HepG2 (cell line): Measurements from ENCODE around the gene HTRA2. TPM values are rescaled to one million over a fixed set of nuclear protein-coding genes. Genes with fewer than 3 reads are reported as not detected.

Experiments
- ATAC-seq: fragments of 200-7000 bp; cut with Tn5 transposase; 3 replicates; pipeline ENCODE4 v1.9.1; 2020; ENCODE audit warnings: mild to moderate bottlenecking, moderate library complexity
- BruUV-seq: library from RNA; stranded (reverse); fragments of 400-500 nt; replicated peaks from 2 replicates; lab custom pipeline; 2021; lab: Mats Ljungman, UMichigan
- CTCF ChIA-PET: fragments of 300-600 bp; formaldehyde crosslinking; extraction: SDS; loops from one replicate; lab custom pipeline; 2021; ENCODE audit warnings: low total read pairs, inconsistent platforms, low intra/inter-chr PET ratio; lab: Yijun Ruan, JAX
- POLR2A ChIA-PET: fragments of 350-600 bp; sonication (Branson Sonifier 250); formaldehyde crosslinking; loops from one replicate; lab custom pipeline; 2020; ENCODE audit warnings: antibody characterized with exemption, inconsistent platforms; lab: Yijun Ruan, JAX
- DNase-seq: peaks from one replicate; pipeline ENCODE4 v3.0.0-alpha.2; 2015; ENCODE audit warnings: low spot score
- FAIRE-seq: peaks from 3 replicates; lab custom pipeline; 2011; peaks lifted over from hg19 to GRCh38; lab: Jason Lieb, UNC
- H2AFZ ChIP-seq: one replicate; pipeline ENCODE4 v1.6.1; 2011; ENCODE audit warnings: low read length, inconsistent platforms
- H3K27ac ChIP-seq: fragments of 300-600 bp; 3 replicates; pipeline ENCODE4 v1.8.0; 2011; ENCODE audit warnings: mixed run types, mild to moderate bottlenecking, mixed read lengths, low read length, inconsistent platforms; ENCODE audit not compliant: insufficient read depth; ENCODE audit errors: extremely low read length
- H3K27me3 ChIP-seq, 2 experiments: fragments of 200-600 bp in 1 of 2; 2 replicates in 1 of 2; 3 replicates in 1 of 2; pipeline versions ENCODE4 v1.6.0 to v1.8.0; 2011; ENCODE audit warnings: low read length in 2 of 2, mild to moderate bottlenecking in 2 of 2, moderate library complexity in 2 of 2, inconsistent platforms in 1 of 2; ENCODE audit not compliant: insufficient read depth in 2 of 2, control insufficient read depth in 1 of 2
- H3K36me3 ChIP-seq, 2 experiments: fragments of 200-600 bp in 1 of 2; replicated peaks in 1 of 2; 2 replicates in 1 of 2; 3 replicates in 1 of 2; pipeline versions ENCODE4 v1.5.1 to v1.8.0; 2011; ENCODE audit warnings: low read length in 2 of 2, inconsistent platforms in 1 of 2; ENCODE audit not compliant: insufficient read depth in 2 of 2, control insufficient read depth in 1 of 2
- H3K4me1 ChIP-seq: 2 replicates; pipeline ENCODE4 v1.5.1; 2012; ENCODE audit warnings: low read length, inconsistent platforms; ENCODE audit not compliant: insufficient read depth
- H3K4me2 ChIP-seq: 2 replicates; pipeline ENCODE4 v1.6.0; 2011; ENCODE audit warnings: low read depth, low read length, inconsistent platforms
- H3K4me3 ChIP-seq, 3 experiments: fragments of 200-600 bp in 1 of 3; sonication (generic), shearing (Covaris generic) in 1 of 3; replicated peaks in 1 of 3; 2 replicates each; pipeline ENCODE4 v1.5.1; 2011 to 2016; ENCODE audit warnings: low read length in 3 of 3, inconsistent platforms in 2 of 3, low read depth in 2 of 3, mild to moderate bottlenecking in 2 of 3, control low read depth in 1 of 3, mixed read lengths in 1 of 3; ENCODE audit not compliant: insufficient read depth in 1 of 3
- H3K79me2 ChIP-seq: one replicate; pipeline ENCODE4 v1.6.1; 2011; ENCODE audit warnings: low read length, inconsistent platforms; ENCODE audit not compliant: insufficient read depth
- H3K9ac ChIP-seq: 2 replicates; pipeline ENCODE4 v1.6.0; 2011; ENCODE audit warnings: mild to moderate bottlenecking, low read depth, low read length, inconsistent platforms; ENCODE audit not compliant: insufficient read depth
- H3K9me3 ChIP-seq: 2 replicates; pipeline ENCODE4 v1.5.1; 2012; ENCODE audit warnings: mild to moderate bottlenecking, low read length
- H4K20me1 ChIP-seq: 2 replicates; pipeline ENCODE4 v1.6.0; 2011; ENCODE audit warnings: inconsistent platforms, mild to moderate bottlenecking, low read length, moderate library complexity; ENCODE audit not compliant: insufficient read depth
- CERS6 ChIP-seq: sonication (generic); formaldehyde crosslinking; IDR thresholded peaks from 2 replicates; pipeline ENCODE4 v1.5.0; 2020; ENCODE audit warnings: missing genetic modification reagents
- HOMEZ ChIP-seq: IDR thresholded peaks from 2 replicates; pipeline ENCODE4 v1.6.1; 2016; ENCODE audit warnings: low read depth
- RFXANK ChIP-seq: IDR thresholded peaks from 2 replicates; pipeline ENCODE4 v1.6.1; 2016
- SUZ12 ChIP-seq: fragments of 150-350 bp; IDR thresholded peaks from 2 replicates; pipeline ENCODE4 v1.6.1; 2014; ENCODE audit warnings: low read depth, low read length
- WGBS: methylation state at CpG from one replicate; pipeline ENCODE4 v1.1.6; 2017; ENCODE audit warnings: low lambda C conversion rate; 5-methylcytosine and 5-hydroxymethylcytosine counted together
- in situ Hi-C: cut with HindIII; loops from 2 replicates; pipeline ENCODE4 v1.10.0; 2017; ENCODE audit warnings: low pct_unique_long_range_greater_than_20kb; ENCODE audit not compliant: extremely low pct_ligation_motif_present
- intact Hi-C: fragments of 100-400 bp; cut with micrococcal nuclease; formaldehyde crosslinking; loops from one replicate; pipeline ENCODE4 v1.10.0; 2022; ENCODE audit not compliant: unreplicated experiment
- polyA plus RNA-seq, 8 experiments: library from polyadenylated mRNA; depleted of rRNA in 3 of 8; stranded (reverse) in 7 of 8; unstranded in 1 of 8; fragments of >200 nt; fragmentation: Illumina TruSeq in 4 of 8; extraction: Trizol in 4 of 8; gene quantifications; 2 replicates each; pipeline versions ENCODE4 v1.2.1 to v1.2.3, GENCODE V29; 2011 to 2016; ENCODE audit warnings: low read depth in 4 of 8, missing spikeins in 1 of 8, mixed read lengths in 1 of 8; ENCODE audit not compliant: insufficient read depth in 1 of 8
- total RNA-seq, 5 experiments: library from RNA; depleted of rRNA; stranded (reverse); fragments of >200 nt; fragmentation: Illumina TruSeq; extraction: Trizol; gene quantifications; 2 replicates each; pipeline ENCODE4 v1.2.3, GENCODE V29; 2016; ENCODE audit warnings: low read depth in 1 of 5
- TF ChIP-seq, protein P1 (sequence below): sonication (generic); formaldehyde crosslinking; IDR thresholded peaks from 2 replicates; pipeline ENCODE4 v1.9.0; 2021; ENCODE audit warnings: mild to moderate bottlenecking, missing genetic modification reagents
- TF ChIP-seq, protein P2 (sequence below): sonication (generic); formaldehyde crosslinking; IDR thresholded peaks from 2 replicates; pipeline ENCODE4 v1.8.0; 2022; ENCODE audit warnings: mild to moderate bottlenecking, missing genetic modification reagents, borderline replicate concordance

The HTRA2 gene
- total and polyA plus RNA-seq, 2 of the 13 experiments (the other 11 are each of a cell fraction or from before 2014, with no cell fraction given) = 47.7 to 50.3 TPM

- Histone ChIP-seq H4K20me1 (no peaks in the 10 kb centered on the region), H3K4me1 (peaks cover 32% of the 10 kb centered on the region), H3K36me3 (no peaks in the 10 kb centered on the region), H3K4me2 (no peak overlapping the region; the same call in 1 of the 2 replicates), H3K79me2 (no peaks in the 10 kb centered on the region), H3K27ac (no peak overlapping the region), H3K27me3 (peaks cover 6 to 49% of the 10 kb centered on the region in 2 experiments; a peak in 4 of 5 replicates), H3K9ac (no peak overlapping the region), H2AFZ (no peak overlapping the region), H3K4me3 (no peak overlapping the region), H3K9me3 (no peaks in the 10 kb centered on the region)
- FAIRE-seq (peak; percentile 48), ATAC-seq (no peak), DNase-seq (no peak)
- ChIA-PET CTCF (no interaction called here), POLR2A (interaction anchor here (1.8 kb wide), 1 partner anchor 32 kb away, joined by 6 read pairs; the partner anchor contains the start of gene DQX1)
- TF ChIP-seq, protein P1, sequence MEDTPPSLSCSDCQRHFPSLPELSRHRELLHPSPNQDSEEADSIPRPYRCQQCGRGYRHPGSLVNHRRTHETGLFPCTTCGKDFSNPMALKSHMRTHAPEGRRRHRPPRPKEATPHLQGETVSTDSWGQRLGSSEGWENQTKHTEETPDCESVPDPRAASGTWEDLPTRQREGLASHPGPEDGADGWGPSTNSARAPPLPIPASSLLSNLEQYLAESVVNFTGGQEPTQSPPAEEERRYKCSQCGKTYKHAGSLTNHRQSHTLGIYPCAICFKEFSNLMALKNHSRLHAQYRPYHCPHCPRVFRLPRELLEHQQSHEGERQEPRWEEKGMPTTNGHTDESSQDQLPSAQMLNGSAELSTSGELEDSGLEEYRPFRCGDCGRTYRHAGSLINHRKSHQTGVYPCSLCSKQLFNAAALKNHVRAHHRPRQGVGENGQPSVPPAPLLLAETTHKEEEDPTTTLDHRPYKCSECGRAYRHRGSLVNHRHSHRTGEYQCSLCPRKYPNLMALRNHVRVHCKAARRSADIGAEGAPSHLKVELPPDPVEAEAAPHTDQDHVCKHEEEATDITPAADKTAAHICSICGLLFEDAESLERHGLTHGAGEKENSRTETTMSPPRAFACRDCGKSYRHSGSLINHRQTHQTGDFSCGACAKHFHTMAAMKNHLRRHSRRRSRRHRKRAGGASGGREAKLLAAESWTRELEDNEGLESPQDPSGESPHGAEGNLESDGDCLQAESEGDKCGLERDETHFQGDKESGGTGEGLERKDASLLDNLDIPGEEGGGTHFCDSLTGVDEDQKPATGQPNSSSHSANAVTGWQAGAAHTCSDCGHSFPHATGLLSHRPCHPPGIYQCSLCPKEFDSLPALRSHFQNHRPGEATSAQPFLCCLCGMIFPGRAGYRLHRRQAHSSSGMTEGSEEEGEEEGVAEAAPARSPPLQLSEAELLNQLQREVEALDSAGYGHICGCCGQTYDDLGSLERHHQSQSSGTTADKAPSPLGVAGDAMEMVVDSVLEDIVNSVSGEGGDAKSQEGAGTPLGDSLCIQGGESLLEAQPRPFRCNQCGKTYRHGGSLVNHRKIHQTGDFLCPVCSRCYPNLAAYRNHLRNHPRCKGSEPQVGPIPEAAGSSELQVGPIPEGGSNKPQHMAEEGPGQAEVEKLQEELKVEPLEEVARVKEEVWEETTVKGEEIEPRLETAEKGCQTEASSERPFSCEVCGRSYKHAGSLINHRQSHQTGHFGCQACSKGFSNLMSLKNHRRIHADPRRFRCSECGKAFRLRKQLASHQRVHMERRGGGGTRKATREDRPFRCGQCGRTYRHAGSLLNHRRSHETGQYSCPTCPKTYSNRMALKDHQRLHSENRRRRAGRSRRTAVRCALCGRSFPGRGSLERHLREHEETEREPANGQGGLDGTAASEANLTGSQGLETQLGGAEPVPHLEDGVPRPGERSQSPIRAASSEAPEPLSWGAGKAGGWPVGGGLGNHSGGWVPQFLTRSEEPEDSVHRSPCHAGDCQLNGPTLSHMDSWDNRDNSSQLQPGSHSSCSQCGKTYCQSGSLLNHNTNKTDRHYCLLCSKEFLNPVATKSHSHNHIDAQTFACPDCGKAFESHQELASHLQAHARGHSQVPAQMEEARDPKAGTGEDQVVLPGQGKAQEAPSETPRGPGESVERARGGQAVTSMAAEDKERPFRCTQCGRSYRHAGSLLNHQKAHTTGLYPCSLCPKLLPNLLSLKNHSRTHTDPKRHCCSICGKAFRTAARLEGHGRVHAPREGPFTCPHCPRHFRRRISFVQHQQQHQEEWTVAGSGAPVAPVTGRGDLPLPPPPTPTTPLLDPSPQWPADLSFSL (CRISPR knock-in tag) = no peak
- no peak for TF ChIP-seq HOMEZ (CRISPR knock-in tag)
- no peak for TF ChIP-seq CERS6 (CRISPR knock-in tag)
- no peak for TF ChIP-seq SUZ12
- TF ChIP-seq RFXANK (CRISPR knock-in tag) = no peak
- TF ChIP-seq, protein P2, sequence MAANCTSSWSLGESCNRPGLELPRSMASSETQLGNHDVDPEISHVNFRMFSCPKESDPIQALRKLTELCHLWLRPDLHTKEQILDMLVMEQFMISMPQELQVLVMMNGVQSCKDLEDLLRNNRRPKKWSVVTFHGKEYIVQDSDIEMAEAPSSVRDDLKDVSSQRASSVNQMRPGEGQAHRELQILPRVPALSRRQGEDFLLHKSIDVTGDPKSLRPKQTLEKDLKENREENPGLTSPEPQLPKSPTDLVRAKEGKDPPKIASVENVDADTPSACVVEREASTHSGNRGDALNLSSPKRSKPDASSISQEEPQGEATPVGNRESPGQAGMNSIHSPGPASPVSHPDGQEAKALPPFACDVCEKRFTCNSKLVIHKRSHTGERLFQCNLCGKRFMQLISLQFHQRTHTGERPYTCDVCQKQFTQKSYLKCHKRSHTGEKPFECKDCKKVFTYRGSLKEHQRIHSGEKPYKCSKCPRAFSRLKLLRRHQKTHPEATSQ = no peak
- BruUV-seq = no TSS peak
- in situ Hi-C loops (no loop called here), intact Hi-C loops (no loop called here)
- 10% methylated on average over 7 of the region's 7 CpGs for WGBS
Measured at GRCh38 chr2:74558284-74559230, 28.8 kb downstream of the HTRA2 start.
